SU-DHL-6 (cell line): ENCODE results near the gene VANGL2.

ENCODE experiments used
- H2AFZ ChIP-seq: fragments of 200-600 bp; sonication (generic); 2 replicates; pipeline ENCODE4 v1.6.1; 2014; ENCODE audit warnings: low read depth, mild to moderate bottlenecking, moderate library complexity, mixed read lengths, antibody characterized with exemption, low read length; ENCODE audit not compliant: severe bottlenecking
- H3F3A ChIP-seq: fragments of 200-600 bp; shearing (Covaris generic); 2 replicates; pipeline ENCODE4 v1.6.0; 2016; ENCODE audit warnings: antibody characterized with exemption, mild to moderate bottlenecking; ENCODE audit not compliant: insufficient read depth
- H3K27ac ChIP-seq: fragments of 200-600 bp; sonication (generic); 2 replicates; pipeline ENCODE4 v1.5.1; 2016; ENCODE audit warnings: low read depth, mild to moderate bottlenecking, low read length, moderate library complexity, mixed read lengths
- H3K27me3 ChIP-seq: fragments of 200-600 bp; sonication (generic), shearing (Covaris generic); 2 replicates; pipeline ENCODE4 v1.6.0; 2014; ENCODE audit warnings: mild to moderate bottlenecking, low read length
- H3K36me3 ChIP-seq: fragments of 200-600 bp; sonication (generic); 2 replicates; pipeline ENCODE4 v1.6.1; 2014; ENCODE audit warnings: mild to moderate bottlenecking, low read length, mixed read lengths
- H3K4me2 ChIP-seq: fragments of 300-600, 200-600 bp; shearing (Covaris generic), sonication (generic); 2 replicates; pipeline ENCODE4 v1.6.0; 2014; ENCODE audit warnings: low read length, low read depth, mild to moderate bottlenecking; ENCODE audit not compliant: poor library complexity, severe bottlenecking
- H3K4me3 ChIP-seq: fragments of 200-600 bp; sonication (generic); 2 replicates; pipeline ENCODE4 v1.5.1; 2014; ENCODE audit warnings: antibody characterized with exemption, low read length, mild to moderate bottlenecking, mixed read lengths; ENCODE audit not compliant: insufficient read depth, poor library complexity, severe bottlenecking
- H3K79me2 ChIP-seq: fragments of 200-600 bp; sonication (generic); 2 replicates; pipeline ENCODE4 v1.6.1; 2014; ENCODE audit warnings: mild to moderate bottlenecking, low read length, moderate library complexity; ENCODE audit not compliant: insufficient read depth
- H3K9ac ChIP-seq: fragments of 200-600 bp; sonication (generic); 2 replicates; pipeline ENCODE4 v1.7.0; 2014; ENCODE audit warnings: mild to moderate bottlenecking, low read length
- H3K9me2 ChIP-seq: fragments of 200-600 bp; sonication (generic); replicated peaks from 2 replicates; pipeline ENCODE4 v1.6.1; 2014; ENCODE audit warnings: low read length; ENCODE audit not compliant: insufficient read depth
- H3K9me3 ChIP-seq: fragments of 200-600 bp; sonication (generic); 2 replicates; pipeline ENCODE4 v1.6.1; 2014; ENCODE audit warnings: low read length, mixed read lengths; ENCODE audit not compliant: insufficient read depth
- H4K20me1 ChIP-seq: fragments of 200-600 bp; sonication (generic); 2 replicates; pipeline ENCODE4 v1.6.1; 2014; ENCODE audit warnings: low read depth, mild to moderate bottlenecking, antibody characterized with exemption, low read length, moderate library complexity, mixed read lengths
- EZH2phosphoT487 ChIP-seq: fragments of 200-600 bp; sonication (generic), shearing (Covaris generic); conservative IDR thresholded peaks from 2 replicates; pipeline ENCODE4 v1.6.1; 2018; ENCODE audit warnings: mild to moderate bottlenecking, antibody characterized with exemption, low read length, moderate library complexity, mixed read lengths
- TF ChIP-seq, protein P1 (sequence below): fragments of 200-600 bp; sonication (generic); IDR thresholded peaks from one replicate; pipeline ENCODE4 v1.5.1; 2017; ENCODE audit warnings: antibody characterized with exemption, mild to moderate bottlenecking, low read length, moderate library complexity; ENCODE audit not compliant: insufficient read depth, poor library complexity, severe bottlenecking

VANGL2 gene

DNA sequence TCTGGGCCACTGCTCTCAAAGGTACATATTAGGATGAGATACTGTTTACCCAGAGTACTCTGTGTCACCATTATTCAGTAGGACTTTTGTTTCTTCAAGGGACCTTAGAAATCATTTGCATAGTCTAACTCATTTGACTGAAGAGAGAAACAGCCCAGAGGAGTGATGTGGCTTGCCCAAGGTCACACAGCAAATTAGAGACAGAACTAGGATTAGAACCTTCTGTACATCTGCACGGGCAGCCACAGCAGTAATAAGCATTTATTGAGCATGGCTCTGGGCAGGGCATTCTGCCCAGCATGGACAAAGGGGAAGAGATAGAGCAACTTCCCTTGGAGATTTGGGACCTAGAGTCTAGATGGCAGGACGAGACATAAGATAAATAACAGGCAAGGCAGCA lies 39.2 kb upstream of the VANGL2 start:
- Histone ChIP-seq H3K9me3 (no peaks in the 10 kb centered on the region), H3K27me3 (no peaks in the 10 kb centered on the region), H3K79me2 (no peaks in the 10 kb centered on the region)

DNA sequence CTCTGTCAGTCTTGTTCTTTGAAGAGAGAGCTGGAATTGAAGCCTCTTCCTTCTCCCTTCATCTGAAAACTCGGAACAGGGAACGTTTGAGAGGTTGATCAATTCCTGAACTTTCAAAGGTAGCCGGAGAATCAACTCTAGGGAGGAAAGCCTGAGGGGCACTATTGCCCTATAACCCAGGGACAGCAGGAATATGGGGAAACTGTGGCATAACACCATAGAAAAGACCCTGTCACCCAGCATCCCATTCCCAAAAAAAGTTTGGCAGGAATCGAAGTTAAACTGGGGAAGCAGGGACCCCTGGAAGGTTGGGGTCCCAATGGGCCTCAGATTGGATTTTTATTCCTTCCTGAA lies 38.6 kb upstream of the VANGL2 start:
- H2AFZ ChIP-seq, result no peak overlapping the region
- H3K27ac ChIP-seq, result no peak overlapping the region
- H3F3A ChIP-seq, result 0 out of 2 replicates have a peak, but pooled peaks cover 7% of the 10 kb centered on the region
- no peak overlapping the region for H3K4me3 ChIP-seq
- H3K36me3 ChIP-seq, result no peaks in the 10 kb centered on the region
- H3K9ac ChIP-seq, result no peak overlapping the region
- H3K9me3 ChIP-seq, result no peaks in the 10 kb centered on the region
- TF ChIP-seq, protein P1, sequence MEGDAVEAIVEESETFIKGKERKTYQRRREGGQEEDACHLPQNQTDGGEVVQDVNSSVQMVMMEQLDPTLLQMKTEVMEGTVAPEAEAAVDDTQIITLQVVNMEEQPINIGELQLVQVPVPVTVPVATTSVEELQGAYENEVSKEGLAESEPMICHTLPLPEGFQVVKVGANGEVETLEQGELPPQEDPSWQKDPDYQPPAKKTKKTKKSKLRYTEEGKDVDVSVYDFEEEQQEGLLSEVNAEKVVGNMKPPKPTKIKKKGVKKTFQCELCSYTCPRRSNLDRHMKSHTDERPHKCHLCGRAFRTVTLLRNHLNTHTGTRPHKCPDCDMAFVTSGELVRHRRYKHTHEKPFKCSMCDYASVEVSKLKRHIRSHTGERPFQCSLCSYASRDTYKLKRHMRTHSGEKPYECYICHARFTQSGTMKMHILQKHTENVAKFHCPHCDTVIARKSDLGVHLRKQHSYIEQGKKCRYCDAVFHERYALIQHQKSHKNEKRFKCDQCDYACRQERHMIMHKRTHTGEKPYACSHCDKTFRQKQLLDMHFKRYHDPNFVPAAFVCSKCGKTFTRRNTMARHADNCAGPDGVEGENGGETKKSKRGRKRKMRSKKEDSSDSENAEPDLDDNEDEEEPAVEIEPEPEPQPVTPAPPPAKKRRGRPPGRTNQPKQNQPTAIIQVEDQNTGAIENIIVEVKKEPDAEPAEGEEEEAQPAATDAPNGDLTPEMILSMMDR, result no peak
- TF ChIP-seq EZH2phosphoT487, result no peak
- H3K79me2 ChIP-seq, result no peaks in the 10 kb centered on the region
- H3K27me3 ChIP-seq, result no peaks in the 10 kb centered on the region
- H3K9me2 ChIP-seq, result no peaks in the 10 kb centered on the region
- no peak overlapping the region for H3K4me2 ChIP-seq
- H4K20me1 ChIP-seq, result no peaks in the 10 kb centered on the region

More for the DNA sequence above, 39.2 kb upstream of the VANGL2 start:
- Histone ChIP-seq H3K9ac (no peak overlapping the region), H3K36me3 (0 out of 2 replicates have a peak, but pooled peaks cover 3% of the 10 kb centered on the region), H4K20me1 (no peaks in the 10 kb centered on the region), H2AFZ (no peak overlapping the region), H3K27ac (no peak overlapping the region), H3K9me2 (no peaks in the 10 kb centered on the region), H3F3A (0 out of 2 replicates have a peak, but pooled peaks cover 7% of the 10 kb centered on the region), H3K4me3 (no peak overlapping the region), H3K4me2 (no peak overlapping the region)
- TF ChIP-seq EZH2phosphoT487, result no peak
- TF ChIP-seq, protein P1, result no peak

DNA sequence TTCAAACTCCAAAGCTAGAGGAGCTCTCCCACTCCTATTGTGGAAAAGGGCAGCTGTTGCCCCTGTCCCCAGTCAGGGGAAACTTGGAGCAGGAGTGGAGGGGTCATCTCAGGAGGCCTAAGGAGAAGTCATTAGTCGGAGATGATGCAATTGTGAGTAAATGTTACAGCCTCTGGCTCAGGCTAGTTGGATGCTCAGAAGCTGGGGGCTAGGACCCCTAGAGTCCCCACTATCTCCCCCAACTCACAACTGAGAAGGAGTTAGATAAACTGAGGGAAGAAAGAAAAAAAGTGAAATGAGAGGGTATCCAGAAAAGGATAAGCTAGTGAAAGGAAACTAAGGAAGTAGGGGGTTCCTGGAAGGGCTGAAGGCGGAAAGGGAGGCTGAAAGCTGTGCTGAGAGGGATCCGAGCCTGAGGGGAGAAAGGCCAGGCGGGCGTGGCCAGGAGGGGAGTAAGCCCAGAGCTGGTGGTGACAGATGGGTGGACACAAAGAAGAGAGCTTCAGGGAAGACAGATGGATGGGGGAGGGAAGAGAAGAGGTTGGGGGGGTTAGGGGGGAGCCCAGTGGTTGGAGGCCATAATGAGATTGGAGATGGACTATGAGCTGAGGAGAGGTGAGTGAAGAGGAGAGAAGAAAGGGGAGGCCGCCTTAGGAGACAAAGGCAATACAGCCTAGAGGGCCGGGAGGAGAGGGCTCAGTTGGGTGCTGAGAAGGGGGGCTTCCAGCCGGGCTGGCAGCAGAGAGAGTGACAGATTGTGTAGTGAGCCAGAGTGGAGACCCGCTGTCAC lies 38.0 kb upstream of the VANGL2 start:
- Histone ChIP-seq H3K9me3 (no peaks in the 10 kb centered on the region), H3F3A (0 out of 2 replicates have a peak, but pooled peaks cover 7% of the 10 kb centered on the region), H3K79me2 (no peaks in the 10 kb centered on the region), H3K27me3 (no peaks in the 10 kb centered on the region), H3K27ac (no peak overlapping the region), H4K20me1 (no peaks in the 10 kb centered on the region), H3K9ac (no peak overlapping the region), H3K4me2 (no peak overlapping the region), H3K9me2 (no peaks in the 10 kb centered on the region), H2AFZ (no peak overlapping the region), H3K36me3 (no peaks in the 10 kb centered on the region), H3K4me3 (no peak overlapping the region)
- TF ChIP-seq, protein P1, result no peak
- TF ChIP-seq EZH2phosphoT487, result no peak
